Measurements from ENCODE around the gene CNTNAP2. TPM values are rescaled to one million over a fixed set of nuclear protein-coding genes. Genes with fewer than 3 reads are reported as not detected.

CNTNAP2 gene
- total RNA-seq, 1 experiment from 2014 or later, result 42.5 TPM

GRCh38 chr7:146479040-146479439, 362.4 kb downstream of the CNTNAP2 start:
- DNase-seq, result no peak
- Mint-ChIP-seq H3K4me3 (ENCODE audit: unreplicated experiment) (no peak overlapping the region), H3K27ac (ENCODE audit: unreplicated experiment) (no peak overlapping the region), H3K4me1 (ENCODE audit: low read depth, unreplicated experiment) (no peaks in the 10 kb centered on the region), H3K27me3 (ENCODE audit: insufficient read depth, unreplicated experiment) (no peaks in the 10 kb centered on the region), H3K9me3 (ENCODE audit: unreplicated experiment) (no peaks in the 10 kb centered on the region), H3K36me3 (ENCODE audit: insufficient read depth, unreplicated experiment) (no peaks in the 10 kb centered on the region)
- Histone ChIP-seq H3K9me3 (no peaks in the 10 kb centered on the region), H3K27me3 (replicated peaks; ENCODE audit: control insufficient read depth, insufficient read depth, low read length) (no peaks in the 10 kb centered on the region), H3K36me3 (ENCODE audit: control insufficient read depth, insufficient read depth, low read length) (no peaks in the 10 kb centered on the region), H3K4me1 (no peaks in the 10 kb centered on the region), H3K4me3 (ENCODE audit: low read depth, low read length) (no peak overlapping the region)
- no peak for TF ChIP-seq CTCF (IDR thresholded peaks at IDR 0.05; ENCODE audit: insufficient read depth in 1 of 2, low read depth in 1 of 2, low read length in 1 of 2, severe bottlenecking in 1 of 2, unreplicated experiment in 1 of 2)
- intact Hi-C loops (cut with micrococcal nuclease; ENCODE audit: unreplicated experiment), result no loop called here
- ChIA-PET CTCF (no interaction called here), POLR2A (no interaction called here)
- no TSS peak for BruUV-seq (replicated peaks)

- no peak for TF ChIP-seq CTCF (IDR thresholded peaks at IDR 0.05; ENCODE audit: insufficient read depth in 1 of 2, low read depth in 1 of 2, low read length in 1 of 2, severe bottlenecking in 1 of 2, unreplicated experiment in 1 of 2)
- H3K27ac Mint-ChIP-seq (ENCODE audit: unreplicated experiment), result no peak overlapping the region
These were observed 369.9 kb downstream of the CNTNAP2 start for GRCh38 chr7:146486519-146486918.

GRCh38 chr7:146492017-146492416, 375.4 kb downstream of the CNTNAP2 start:
- no peak overlapping the region for H3K4me3 ChIP-seq (ENCODE audit: low read depth, low read length)
- no peaks in the 10 kb centered on the region for H3K9me3 ChIP-seq
- H3K36me3 ChIP-seq (ENCODE audit: control insufficient read depth, insufficient read depth, low read length), result no peaks in the 10 kb centered on the region
- TF ChIP-seq CTCF (IDR thresholded peaks at IDR 0.05; ENCODE audit: insufficient read depth in 1 of 2, low read depth in 1 of 2, low read length in 1 of 2, severe bottlenecking in 1 of 2, unreplicated experiment in 1 of 2), result no peak
- H3K27me3 ChIP-seq (replicated peaks; ENCODE audit: control insufficient read depth, insufficient read depth, low read length), result no peaks in the 10 kb centered on the region
- Mint-ChIP-seq H3K4me3 (ENCODE audit: unreplicated experiment) (no peak overlapping the region), H3K27me3 (ENCODE audit: insufficient read depth, unreplicated experiment) (no peaks in the 10 kb centered on the region), H3K4me1 (ENCODE audit: low read depth, unreplicated experiment) (no peaks in the 10 kb centered on the region), H3K9me3 (ENCODE audit: unreplicated experiment) (peaks cover 10% of the 10 kb centered on the region), H3K27ac (ENCODE audit: unreplicated experiment) (no peak overlapping the region), H3K36me3 (ENCODE audit: insufficient read depth, unreplicated experiment) (no peaks in the 10 kb centered on the region)
- BruUV-seq (replicated peaks), result no TSS peak
- CTCF ChIA-PET, result no interaction called here
- intact Hi-C loops (cut with micrococcal nuclease; ENCODE audit: unreplicated experiment), result no loop called here
- no peaks in the 10 kb centered on the region for H3K4me1 ChIP-seq
- POLR2A ChIA-PET, result no interaction called here
- no peak for DNase-seq

More at GRCh38 chr7:146486519-146486918, 369.9 kb downstream of the CNTNAP2 start:
- Histone ChIP-seq H3K36me3 (ENCODE audit: control insufficient read depth, insufficient read depth, low read length) (no peaks in the 10 kb centered on the region), H3K4me3 (ENCODE audit: low read depth, low read length) (no peak overlapping the region), H3K27me3 (replicated peaks; ENCODE audit: control insufficient read depth, insufficient read depth, low read length) (no peaks in the 10 kb centered on the region), H3K4me1 (no peaks in the 10 kb centered on the region), H3K9me3 (no peaks in the 10 kb centered on the region)
- no peak for DNase-seq
- ChIA-PET CTCF (no interaction called here), POLR2A (no interaction called here)
- Mint-ChIP-seq H3K9me3 (ENCODE audit: unreplicated experiment) (peaks cover 10% of the 10 kb centered on the region), H3K4me3 (ENCODE audit: unreplicated experiment) (no peak overlapping the region), H3K4me1 (ENCODE audit: low read depth, unreplicated experiment) (no peaks in the 10 kb centered on the region), H3K27me3 (ENCODE audit: insufficient read depth, unreplicated experiment) (no peaks in the 10 kb centered on the region), H3K36me3 (ENCODE audit: insufficient read depth, unreplicated experiment) (no peaks in the 10 kb centered on the region)
- BruUV-seq (replicated peaks), result no TSS peak
- intact Hi-C loops (cut with micrococcal nuclease; ENCODE audit: unreplicated experiment), result no loop called here

Data from Caco-2 (cell line).